HG02678 (cell line): ENCODE data around the gene ZNF189.
A peak's percentile ranks its signal among the peaks of the same experiment; 100 is the strongest.
"Not testable (repeated sequence)": the region's sequence is repeated elsewhere in the genome, so short reads cannot be mapped to it uniquely, and the experiment has no call there.

Experiments
- ATAC-seq: cut with Tn5 transposase; IDR thresholded peaks from one replicate; pipeline ENCODE4 v1.9.1; 2021; ENCODE audit warnings: mild to moderate bottlenecking, moderate library complexity; ENCODE audit not compliant: unreplicated experiment

Gene ZNF189

DNA sequence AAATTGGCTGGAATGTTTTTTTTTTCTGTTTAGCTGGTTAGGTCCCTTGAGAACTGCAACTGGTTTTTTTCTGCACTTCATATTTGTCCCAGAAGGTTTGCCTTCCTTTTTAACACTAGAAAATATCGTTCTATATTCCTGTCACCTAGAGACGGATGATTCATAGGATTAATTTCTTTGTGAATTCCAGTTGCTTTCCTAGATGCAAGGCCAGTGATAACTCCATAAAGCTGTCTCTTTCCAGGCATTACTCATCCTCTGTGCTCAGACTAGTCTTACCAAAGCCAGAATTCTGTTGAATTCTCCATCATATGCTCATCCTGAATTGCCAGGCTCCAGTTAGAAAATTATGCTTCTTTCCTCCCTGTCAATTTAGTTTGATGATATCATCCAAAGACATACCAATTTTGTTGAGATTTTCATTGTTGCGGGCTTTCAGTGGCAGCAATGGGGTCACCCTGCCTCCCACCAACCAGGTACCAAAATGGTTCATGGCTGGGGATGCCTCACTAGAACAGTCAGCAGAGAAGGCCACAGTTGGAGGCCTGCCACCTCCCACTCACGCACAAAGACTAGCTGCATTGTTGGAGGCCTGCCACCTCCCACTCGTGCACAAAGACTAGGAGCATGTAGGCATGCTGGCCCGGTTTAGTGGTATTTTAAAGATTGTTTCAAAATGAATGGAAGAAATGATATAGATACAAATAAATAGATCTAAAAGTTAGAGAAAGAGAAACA, 22.4 kb upstream of the ZNF189 start:
- ATAC-seq = no peak

DNA sequence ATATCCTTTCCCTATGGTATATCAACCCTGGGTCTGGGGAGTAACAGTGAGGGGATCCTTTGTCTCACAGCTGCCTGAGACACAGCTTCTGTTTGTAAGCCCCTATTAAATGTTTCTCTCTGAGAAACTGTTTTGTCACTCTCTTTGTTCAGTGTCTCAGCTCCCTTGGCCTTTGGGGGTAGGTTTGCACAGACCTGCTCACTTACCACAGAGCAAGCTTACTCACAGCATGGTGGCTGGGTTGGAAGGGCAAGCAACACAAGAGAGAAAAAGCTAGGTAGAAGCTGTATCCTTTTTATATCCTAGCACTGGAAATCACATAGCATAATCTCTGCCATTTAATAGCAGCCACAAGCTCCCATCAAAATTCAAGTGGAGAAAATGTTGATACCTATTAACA, 18.4 kb upstream of the ZNF189 start:
- ATAC-seq = no peak

DNA sequence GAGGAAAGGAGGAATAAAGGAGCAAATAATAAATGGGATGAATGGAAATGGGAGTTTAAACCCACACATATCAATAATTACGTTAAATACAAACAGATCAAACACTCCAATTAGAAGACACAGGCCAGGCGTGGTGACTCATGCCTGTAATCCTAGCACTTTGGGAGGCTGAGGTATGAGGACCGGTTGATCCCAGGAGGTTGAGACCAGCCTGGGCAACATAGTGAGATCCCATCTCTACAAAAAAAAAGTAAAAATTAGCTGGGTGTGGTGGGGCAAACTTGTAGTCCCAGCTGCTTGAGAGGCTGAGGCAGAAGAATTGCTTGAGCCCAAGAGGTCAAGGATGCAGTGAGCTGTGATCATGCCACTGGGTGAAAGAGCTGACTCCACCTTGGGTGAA, 17.5 kb upstream of the ZNF189 start:
- no peak for ATAC-seq

DNA sequence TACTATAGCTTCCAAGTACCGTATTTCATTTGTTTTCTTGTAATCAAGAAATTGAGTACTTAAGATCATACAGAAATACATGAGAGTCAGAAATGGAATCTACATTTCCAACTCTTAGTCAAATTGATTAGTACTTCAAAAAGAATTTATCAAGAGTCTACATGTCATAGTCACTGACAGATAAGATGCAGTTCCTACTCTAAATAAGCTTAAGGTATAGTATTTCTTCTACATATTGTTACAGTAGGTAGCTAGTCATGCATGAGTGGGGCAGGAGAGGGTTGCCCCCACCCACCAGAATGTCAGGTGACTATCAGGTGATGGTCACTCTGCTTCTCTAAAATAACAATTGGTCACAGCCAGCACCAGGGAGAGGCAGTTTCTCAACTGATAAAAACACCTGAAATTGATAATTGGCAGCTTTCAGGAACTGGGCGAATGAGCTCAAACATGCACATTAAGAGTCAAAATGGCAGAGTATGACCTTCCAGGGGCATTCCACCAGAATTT, 16.8 kb upstream of the ZNF189 start:
- ATAC-seq = no peak

DNA sequence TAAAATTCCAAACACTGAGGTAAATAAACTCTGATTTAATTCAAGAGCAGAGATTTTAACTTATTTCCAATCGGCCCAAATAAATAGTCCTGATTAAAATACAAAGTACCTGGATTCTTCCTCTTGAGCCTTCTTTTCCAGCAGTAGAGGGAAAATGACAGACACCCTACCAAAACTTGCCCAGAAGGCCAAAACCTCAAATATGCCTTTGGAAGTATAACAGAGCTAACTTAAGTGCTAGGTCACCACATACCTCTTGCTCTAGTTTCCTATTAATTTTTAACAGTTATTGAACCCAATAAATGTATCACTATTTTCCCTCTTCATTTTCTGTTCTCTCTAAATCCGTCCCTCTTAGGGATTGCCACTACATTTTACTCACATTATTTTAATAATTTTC, 15.3 kb upstream of the ZNF189 start:
- no peak for ATAC-seq

DNA sequence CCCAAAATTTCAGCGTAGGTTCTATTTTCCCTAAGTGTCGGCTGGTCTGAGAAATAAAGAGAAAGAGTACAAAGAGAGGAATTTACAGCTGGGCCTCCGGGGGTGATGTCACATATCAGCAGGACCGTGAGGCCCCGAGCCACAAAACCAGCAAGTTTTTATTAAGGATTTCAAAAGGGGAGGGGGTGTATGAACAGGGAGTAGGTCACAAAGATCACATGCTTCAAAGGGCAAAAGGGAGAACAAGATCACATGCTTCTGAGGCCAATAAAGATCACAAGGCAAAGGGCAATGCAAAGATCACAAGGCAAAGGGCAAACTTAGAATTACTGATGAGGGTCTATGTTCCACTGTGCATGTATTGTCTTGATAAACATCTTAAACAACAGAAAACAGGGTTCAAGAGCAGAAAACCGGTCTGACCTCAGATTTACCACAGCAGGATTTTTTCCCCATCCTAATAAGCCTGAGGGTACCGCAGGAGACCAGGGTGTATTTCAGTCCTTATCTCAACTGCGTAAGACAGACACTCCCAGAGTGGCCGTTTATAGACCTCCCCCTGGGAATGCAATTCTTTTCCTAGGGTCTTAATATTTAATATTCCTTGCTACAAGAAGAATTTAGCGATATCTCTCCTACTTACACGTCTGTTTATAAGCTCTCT, 13.6 kb upstream of the ZNF189 start, which contains the start of gene BAAT:
TSS of gene BAAT (minus strand) at position 134 of the 664 bp plus-strand sequence. CDS start 13,602 bp downstream, outside the sequence.
- not testable (repeated sequence) for ATAC-seq

DNA sequence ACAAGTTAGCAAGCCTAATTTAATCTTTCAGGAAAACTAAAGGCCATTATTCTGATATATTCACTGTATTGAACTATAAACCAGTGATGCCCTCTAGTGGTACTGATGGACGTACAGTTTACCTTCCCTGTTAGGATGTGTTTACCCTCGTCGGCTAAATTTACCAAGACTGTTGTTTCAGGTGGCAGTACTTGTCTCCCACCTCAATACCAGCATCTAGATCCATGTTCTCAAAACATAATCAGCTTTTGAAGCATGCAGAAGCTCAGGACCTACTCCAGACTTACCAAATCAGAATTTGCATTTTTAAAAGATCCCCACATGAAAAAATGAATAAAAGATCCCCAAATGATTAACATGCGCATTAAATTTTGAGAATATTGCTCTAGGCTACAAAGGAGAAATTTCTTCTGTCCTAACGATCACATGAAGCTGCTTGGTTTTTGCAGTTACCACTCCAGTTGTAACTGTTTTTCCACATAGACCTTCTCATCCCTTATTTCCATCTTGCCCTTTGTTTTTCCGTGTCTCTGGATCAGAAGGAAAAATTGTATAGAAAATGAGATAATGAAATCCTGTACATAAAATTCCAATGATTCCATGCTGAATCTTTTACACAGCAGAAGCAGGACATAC, 10.7 kb upstream of the ZNF189 start:
- peak; percentile 82 for ATAC-seq

DNA sequence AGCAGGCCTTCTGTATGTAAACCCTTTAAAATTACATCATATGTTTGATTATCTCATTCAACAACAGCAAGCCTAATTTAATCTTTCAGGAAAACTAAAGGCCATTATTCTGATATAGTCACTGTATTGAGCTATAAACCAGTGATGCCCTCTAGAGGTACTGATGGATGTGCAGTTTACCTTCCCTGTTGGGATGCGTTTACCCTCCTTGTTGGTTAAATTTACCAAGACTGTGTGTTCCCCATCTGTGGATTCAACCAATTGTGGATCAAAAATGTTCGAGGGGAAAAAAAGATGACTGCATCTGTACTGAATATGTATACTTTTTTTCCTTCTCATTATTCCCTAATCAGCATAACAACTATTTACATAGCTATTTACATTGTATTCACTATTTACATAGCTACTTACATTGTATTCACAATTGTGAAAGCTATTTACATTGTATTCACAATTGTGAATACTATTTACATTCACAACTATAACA, 10.1 kb upstream of the ZNF189 start:
- ATAC-seq = no peak

DNA sequence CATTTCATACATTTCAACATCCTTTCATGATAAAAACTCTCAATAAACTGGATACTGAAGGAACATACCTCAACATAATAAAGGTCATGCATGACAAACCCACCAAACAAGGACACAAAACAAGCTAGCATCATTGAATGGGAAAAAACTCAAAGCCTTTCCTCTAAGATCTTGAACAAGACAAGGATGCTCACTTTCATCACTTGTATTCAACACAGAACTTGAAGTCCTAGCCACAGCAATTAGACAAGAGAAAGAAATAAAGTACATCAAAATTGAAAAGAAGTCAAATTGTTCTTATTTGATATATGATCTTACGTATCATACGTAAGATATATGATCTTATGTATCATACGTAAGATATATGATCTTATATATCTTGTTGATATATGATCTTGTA, 5.5 kb upstream of the ZNF189 start:
- no peak for ATAC-seq

DNA sequence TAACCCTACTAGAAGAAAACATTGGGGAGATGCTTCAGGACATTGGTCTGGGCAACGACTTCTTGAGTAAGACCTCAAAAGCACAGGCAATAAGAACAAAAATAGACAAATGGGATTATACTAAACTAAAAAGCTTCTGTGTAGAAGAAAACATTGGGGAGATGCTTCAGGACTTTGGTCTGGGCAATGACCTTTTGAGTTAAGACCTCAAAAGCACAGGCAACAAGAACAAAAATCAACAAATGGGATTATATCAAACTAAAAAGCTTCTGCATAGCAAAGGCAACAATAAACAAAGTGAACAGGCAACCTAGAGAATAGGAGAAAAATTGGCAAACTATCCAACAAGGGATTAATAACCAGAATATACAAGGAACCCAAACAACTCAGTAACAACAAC, 4.0 kb upstream of the ZNF189 start:
- ATAC-seq = no peak

DNA sequence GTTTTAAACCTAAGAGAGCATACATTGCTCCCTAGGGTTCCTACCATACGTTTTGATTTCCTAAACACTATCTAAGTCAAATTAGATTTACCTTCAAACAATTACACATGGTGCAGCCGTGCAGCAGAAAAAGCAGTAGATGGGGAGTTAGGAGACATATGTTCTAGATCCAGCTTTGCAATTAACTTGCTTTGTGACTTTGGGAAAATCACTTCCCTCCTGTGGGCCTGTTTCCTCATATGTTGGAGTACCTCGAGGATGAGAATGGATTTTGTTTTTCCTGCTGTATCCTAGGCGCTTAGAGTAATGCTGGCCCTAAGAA, 944 bp upstream of the ZNF189 start:
- no peak for ATAC-seq

DNA sequence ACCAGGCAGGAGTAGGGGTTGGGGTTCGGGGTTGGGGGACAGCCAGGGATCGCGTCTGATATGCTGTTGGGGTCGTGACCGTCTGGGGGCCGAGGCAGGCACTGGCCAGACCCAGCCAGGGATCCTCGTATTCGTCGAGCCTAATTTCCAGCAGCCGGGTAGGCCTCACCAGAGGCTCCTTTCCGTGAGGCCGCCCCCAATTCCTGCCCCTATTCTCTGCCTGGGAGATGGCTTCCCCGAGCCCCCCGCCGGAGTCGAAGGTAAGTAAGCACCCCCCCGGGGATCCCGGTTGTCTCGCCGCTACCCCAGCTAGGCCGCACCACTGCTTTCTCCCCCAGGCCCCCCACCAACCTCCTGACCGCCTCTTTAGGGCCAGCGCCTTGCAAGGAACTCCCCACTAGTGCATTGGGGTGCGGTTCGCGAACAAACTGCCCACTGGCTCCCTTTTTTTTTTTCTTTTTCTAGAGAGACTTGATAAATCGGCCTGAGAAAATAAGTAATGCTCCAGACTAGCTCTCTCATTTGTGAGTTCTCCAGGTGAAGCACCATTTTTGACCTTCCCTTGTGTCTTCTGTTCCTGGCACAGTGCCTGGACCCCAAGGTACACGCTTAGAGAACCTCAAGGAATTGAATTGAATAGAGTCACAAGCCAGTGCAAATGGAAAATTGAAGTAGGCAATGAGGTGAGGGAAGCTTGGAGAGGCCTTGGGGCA, 435 bp downstream of the ZNF189 start:
- no peak for ATAC-seq

DNA sequence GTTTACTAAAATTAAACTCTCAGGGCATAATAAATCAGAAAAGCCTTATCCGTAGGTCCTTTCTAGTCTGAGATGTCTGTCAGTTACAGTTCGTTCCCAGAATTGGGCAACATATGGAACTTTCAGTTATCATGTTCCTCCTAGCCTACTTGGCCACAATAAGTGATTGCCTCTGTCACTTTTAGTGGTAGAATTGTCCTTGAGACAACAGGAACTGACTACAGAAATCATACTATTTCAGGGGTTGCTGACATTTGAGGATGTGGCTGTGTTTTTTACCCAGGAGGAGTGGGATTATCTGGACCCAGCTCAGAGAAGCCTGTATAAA, 956 bp downstream of the ZNF189 start:
- ATAC-seq = no peak

DNA sequence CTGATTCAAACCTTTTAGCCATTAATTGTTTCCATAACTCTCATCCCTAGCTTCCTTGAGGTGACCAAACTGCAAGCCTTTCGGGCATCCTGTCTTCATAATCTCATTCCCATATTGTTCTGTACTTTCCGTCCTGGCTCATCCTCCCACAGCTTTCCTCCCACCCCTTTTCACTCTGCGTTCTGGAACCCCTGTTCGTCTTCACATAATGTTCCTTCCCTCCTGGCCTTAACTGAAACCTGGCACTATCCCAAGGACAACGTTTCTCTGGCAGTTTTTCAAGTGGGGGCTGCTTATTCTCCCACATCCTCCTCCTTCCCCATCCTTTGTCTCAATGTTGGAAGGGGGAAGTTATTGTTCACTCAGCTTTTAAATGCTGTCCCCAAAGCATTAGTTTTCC, 1.5 kb downstream of the ZNF189 start:
- ATAC-seq = no peak

DNA sequence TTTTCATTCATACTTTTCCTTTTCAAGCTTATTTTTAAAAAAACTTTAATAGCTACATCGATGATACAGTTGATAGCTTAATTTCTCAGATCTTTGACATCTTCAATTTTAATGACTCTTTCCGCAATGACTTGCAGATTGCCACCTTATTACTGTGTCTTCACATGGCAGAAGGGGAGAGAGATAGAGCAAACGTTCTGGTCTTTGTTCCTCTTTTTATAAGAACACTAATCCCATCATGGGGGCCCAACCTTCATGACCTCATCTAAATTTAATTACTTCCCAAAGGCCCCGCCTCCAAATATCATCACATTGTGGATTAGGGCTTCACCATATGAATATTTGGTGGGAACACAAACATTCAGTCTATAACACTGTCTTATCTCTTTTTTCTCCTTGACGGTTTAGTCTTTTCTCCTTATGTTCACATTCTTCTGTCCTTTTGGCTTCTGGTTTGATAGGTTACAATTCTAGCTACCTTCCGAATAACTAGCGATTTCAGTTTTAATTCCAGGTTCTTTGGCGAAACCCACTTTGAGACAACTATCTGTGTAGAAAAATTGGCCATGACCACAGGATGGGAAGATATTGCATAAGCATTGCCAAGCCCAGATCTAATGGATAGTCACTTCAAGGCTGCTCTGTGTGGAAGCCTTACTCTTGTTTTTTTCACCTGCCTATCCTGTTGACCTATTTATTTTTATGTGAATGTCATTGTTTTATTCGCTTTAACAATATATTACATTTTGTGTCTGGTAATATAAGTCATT, 5.0 kb downstream of the ZNF189 start:
- ATAC-seq = no peak

DNA sequence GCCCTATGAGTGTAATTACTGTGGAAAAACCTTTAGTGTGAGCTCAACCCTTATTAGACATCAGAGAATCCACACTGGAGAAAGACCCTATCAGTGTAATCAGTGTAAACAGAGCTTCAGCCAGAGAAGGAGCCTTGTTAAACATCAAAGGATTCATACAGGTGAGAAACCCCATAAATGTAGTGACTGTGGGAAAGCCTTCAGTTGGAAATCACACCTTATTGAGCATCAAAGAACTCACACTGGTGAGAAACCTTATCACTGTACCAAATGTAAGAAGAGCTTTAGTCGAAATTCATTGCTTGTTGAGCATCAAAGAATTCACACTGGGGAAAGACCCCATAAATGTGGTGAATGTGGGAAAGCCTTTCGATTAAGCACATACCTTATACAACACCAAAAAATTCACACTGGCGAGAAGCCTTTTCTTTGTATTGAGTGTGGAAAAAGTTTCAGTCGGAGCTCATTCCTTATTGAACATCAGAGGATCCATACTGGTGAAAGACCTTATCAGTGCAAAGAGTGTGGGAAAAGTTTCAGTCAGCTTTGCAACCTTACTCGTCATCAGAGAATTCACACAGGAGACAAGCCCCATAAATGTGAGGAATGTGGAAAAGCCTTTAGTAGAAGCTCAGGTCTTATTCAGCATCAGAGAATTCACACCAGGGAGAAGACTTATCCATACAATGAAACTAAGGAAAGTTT, 9.9 kb downstream of the ZNF189 start:
- no peak for ATAC-seq

DNA sequence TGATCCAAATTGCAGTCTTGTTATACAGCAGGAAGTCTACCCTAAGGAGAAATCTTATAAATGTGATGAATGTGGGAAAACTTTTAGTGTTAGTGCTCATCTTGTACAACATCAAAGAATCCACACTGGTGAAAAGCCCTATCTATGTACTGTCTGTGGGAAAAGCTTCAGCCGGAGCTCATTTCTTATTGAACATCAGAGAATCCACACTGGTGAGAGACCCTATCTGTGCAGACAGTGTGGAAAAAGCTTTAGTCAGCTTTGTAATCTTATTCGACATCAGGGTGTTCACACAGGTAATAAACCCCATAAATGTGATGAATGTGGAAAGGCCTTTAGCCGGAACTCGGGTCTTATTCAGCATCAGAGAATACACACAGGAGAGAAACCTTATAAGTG, 10.4 kb downstream of the ZNF189 start:
- ATAC-seq = no peak

DNA sequence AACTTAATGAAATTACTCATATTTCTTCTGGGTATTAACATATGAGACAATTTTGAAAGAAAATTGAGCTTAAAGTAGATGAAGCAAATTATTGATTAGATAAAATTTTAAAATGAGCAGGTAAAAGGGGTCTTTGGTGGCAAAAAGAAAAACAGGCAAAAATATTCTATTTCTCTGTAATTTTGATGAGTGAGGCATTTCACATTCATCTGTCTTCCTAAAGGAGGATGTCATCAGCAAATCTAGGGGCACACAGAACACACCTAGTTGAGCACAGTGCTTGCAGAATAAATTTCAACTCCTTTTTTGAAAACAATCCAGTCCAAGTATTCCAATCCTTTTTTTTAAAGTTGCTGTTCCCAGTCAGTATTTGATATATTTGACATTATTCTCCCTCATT, 16.2 kb downstream of the ZNF189 start:
- ATAC-seq = no peak

DNA sequence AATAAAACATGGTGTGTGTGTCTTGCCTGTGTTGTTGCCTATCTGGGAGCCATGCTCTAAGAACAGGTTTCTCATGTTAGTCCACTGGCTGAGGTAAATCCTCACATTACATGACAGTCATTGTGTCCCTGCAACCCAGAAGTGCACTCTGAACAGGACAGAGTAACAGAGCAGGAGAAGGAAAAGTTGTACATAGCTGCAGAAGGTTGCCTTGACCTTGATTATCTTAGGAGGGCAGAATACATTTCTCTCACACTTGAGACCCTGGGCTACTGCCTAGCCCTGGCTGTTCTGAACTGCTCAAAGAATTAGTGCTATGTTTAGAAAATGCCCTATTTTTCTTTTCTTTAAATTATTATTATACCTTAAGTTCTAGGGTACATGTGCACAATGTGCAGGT, 16.9 kb downstream of the ZNF189 start:
- ATAC-seq = no peak

DNA sequence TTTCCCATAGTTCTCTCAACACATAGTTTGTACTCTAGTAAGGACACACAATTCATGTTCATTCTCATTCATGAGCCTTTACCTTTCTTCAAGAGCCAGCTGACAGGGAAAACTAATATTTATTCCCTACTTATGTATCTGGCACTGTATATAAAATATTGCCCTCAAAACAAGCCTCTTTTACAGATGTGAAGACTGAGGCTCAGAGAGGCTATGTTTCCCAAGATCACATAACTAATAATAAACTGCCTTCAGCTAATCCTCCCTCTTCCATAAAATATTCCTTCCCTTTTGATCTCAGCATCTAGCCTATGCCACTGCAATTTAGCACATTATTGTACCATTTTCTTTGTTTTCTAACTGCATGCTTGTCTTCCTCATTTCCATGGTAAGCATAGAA, 18.7 kb downstream of the ZNF189 start:
- ATAC-seq = no peak
